Panc1 (cell line): ENCODE results near the gene STAP2. TPM values are rescaled to one million over a fixed set of nuclear protein-coding genes. Genes with fewer than 3 reads are reported as not detected.

Experiments used
- ATAC-seq: fragments of 200-7000 bp; cut with Tn5 transposase; 2 replicates; pipeline ENCODE4 v1.9.1; 2020; ENCODE audit warnings: mild to moderate bottlenecking, moderate library complexity
- BruUV-seq: library from RNA; stranded (reverse); fragments of 400-500 nt; replicated peaks from 2 replicates; lab custom pipeline; 2021; lab: Mats Ljungman, UMichigan
- CTCF ChIA-PET: fragments of 300-600 bp; sonication (Branson Sonifier 250); formaldehyde crosslinking; loops from one replicate; lab custom pipeline; 2022; ENCODE audit warnings: antibody characterized with exemption; lab: Charles Lee
- POLR2A ChIA-PET: fragments of 300-600 bp; sonication (Branson Sonifier 250); formaldehyde crosslinking; loops from one replicate; lab custom pipeline; 2022; ENCODE audit warnings: antibody characterized with exemption; lab: Charles Lee
- DNase-seq: peaks from one replicate; pipeline ENCODE4 v3.0.0-alpha.2; 2010; ENCODE audit warnings: low read depth, low spot score
- H3K27ac ChIP-seq: 2 replicates; pipeline ENCODE4 v1.5.1; 2011; ENCODE audit warnings: mild to moderate bottlenecking, low read length, inconsistent platforms
- H3K27me3 ChIP-seq: fragments of 200-500 bp; sonication (Bioruptor generic); 2 replicates; pipeline ENCODE4 v1.6.0; 2014; ENCODE audit warnings: low read length, inconsistent platforms; ENCODE audit not compliant: control insufficient read depth, insufficient read depth
- H3K36me3 ChIP-seq: fragments of 200-500 bp; sonication (Bioruptor generic); 2 replicates; pipeline ENCODE4 v1.5.1; 2014; ENCODE audit warnings: inconsistent platforms, mild to moderate bottlenecking, low read length, moderate library complexity; ENCODE audit not compliant: control insufficient read depth, insufficient read depth
- H3K4me1 ChIP-seq: 2 replicates; pipeline ENCODE4 v1.5.1; 2011; ENCODE audit warnings: inconsistent platforms, mild to moderate bottlenecking, low read length, moderate library complexity; ENCODE audit not compliant: control insufficient read depth, insufficient read depth
- H3K4me3 ChIP-seq, 2 experiments: 2 replicates each; pipeline ENCODE4 v1.5.1; 2011 to 2012; ENCODE audit warnings: low read depth in 2 of 2, low read length in 2 of 2, mild to moderate bottlenecking in 2 of 2, inconsistent platforms in 1 of 2, moderate library complexity in 1 of 2
- H3K9me3 ChIP-seq: fragments of 200-500 bp; sonication (Bioruptor generic); 2 replicates; pipeline ENCODE4 v1.5.1; 2014; ENCODE audit warnings: low read depth, mild to moderate bottlenecking, inconsistent platforms, low read length, moderate library complexity; ENCODE audit not compliant: control insufficient read depth, insufficient read depth
- POLR2AphosphoS5 ChIP-seq: IDR thresholded peaks from 2 replicates; pipeline ENCODE4 v1.6.1; 2012; ENCODE audit warnings: mild to moderate bottlenecking, low read depth, low read length, moderate library complexity
- SIN3A ChIP-seq: IDR thresholded peaks from 2 replicates; pipeline ENCODE4 v1.6.1; 2012; ENCODE audit warnings: low read depth, mild to moderate bottlenecking, low read length, moderate library complexity, borderline replicate concordance; ENCODE audit not compliant: insufficient read depth
- TCF7L2 ChIP-seq: IDR thresholded peaks from 2 replicates; pipeline ENCODE4 v1.6.1; 2011; ENCODE audit warnings: mild to moderate bottlenecking, low read depth, low read length, inconsistent platforms
- in situ Hi-C: cut with HindIII; loops from 2 replicates; pipeline ENCODE4 v1.10.0; 2016; ENCODE audit warnings: low sequenced_read_pairs, low pct_unique_long_range_greater_than_20kb
- intact Hi-C: fragments of 100-400 bp; cut with micrococcal nuclease; formaldehyde crosslinking; loops from one replicate; pipeline ENCODE4 v1.10.0; 2022; ENCODE audit not compliant: unreplicated experiment
- total RNA-seq: library from RNA; stranded (reverse); gene quantifications from one replicate; pipeline ENCODE4 v1.2.1, GENCODE V29; 2021; ENCODE audit not compliant: unreplicated experiment
- TF ChIP-seq, protein P1 (sequence below), 2 experiments: IDR thresholded peaks; 2 replicates each; pipeline ENCODE4 v1.6.1; 2011 to 2012; ENCODE audit warnings: low read depth in 2 of 2, control low read depth in 1 of 2, low read length in 1 of 2, mild to moderate bottlenecking in 1 of 2, moderate library complexity in 1 of 2; ENCODE audit not compliant: insufficient read depth in 1 of 2
- TF ChIP-seq, protein P2 (sequence below): fragments of 450-650 bp; IDR thresholded peaks from 2 replicates; pipeline ENCODE4 v1.5.1; 2017; ENCODE audit warnings: mild to moderate bottlenecking

The STAP2 gene
- total RNA-seq, 1 experiment from 2014 or later = 10.0 TPM

DNA sequence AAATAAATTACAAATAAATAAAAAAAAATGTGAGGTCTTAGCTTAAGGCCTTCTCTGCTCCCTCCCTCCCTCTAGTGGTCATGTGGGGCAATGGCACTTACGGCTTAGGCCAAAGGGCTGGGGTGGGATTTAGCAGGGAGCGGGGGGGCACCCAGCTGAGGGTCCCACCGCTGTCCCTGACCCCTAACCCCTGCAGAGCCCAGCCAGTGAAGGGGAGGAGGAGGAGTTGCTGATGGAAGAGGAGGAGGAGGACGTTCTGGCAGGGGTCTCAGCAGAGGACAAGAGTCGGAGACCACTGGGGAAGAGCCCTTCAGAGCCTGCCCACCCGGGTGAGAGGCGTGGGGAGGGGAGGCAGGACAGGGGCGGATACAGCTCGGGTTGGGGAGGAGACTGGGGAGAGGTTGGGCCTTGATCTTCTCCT lies 14.1 kb upstream of the STAP2 start:
- no peak overlapping the region for H3K27ac ChIP-seq
- no TSS peak for BruUV-seq
- DNase-seq (no peak), ATAC-seq (peak; percentile 66; the same call in 1 of the 2 replicates)
- H3K4me3 ChIP-seq = no peak overlapping the region
- TF ChIP-seq, protein P1, sequence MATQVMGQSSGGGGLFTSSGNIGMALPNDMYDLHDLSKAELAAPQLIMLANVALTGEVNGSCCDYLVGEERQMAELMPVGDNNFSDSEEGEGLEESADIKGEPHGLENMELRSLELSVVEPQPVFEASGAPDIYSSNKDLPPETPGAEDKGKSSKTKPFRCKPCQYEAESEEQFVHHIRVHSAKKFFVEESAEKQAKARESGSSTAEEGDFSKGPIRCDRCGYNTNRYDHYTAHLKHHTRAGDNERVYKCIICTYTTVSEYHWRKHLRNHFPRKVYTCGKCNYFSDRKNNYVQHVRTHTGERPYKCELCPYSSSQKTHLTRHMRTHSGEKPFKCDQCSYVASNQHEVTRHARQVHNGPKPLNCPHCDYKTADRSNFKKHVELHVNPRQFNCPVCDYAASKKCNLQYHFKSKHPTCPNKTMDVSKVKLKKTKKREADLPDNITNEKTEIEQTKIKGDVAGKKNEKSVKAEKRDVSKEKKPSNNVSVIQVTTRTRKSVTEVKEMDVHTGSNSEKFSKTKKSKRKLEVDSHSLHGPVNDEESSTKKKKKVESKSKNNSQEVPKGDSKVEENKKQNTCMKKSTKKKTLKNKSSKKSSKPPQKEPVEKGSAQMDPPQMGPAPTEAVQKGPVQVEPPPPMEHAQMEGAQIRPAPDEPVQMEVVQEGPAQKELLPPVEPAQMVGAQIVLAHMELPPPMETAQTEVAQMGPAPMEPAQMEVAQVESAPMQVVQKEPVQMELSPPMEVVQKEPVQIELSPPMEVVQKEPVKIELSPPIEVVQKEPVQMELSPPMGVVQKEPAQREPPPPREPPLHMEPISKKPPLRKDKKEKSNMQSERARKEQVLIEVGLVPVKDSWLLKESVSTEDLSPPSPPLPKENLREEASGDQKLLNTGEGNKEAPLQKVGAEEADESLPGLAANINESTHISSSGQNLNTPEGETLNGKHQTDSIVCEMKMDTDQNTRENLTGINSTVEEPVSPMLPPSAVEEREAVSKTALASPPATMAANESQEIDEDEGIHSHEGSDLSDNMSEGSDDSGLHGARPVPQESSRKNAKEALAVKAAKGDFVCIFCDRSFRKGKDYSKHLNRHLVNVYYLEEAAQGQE (IDR thresholded peaks at IDR 0.05; ENCODE audit: insufficient read depth in 1 of 2, low read depth in 2 of 2, low read length in 1 of 2) = no peak
- TF ChIP-seq, protein P2, sequence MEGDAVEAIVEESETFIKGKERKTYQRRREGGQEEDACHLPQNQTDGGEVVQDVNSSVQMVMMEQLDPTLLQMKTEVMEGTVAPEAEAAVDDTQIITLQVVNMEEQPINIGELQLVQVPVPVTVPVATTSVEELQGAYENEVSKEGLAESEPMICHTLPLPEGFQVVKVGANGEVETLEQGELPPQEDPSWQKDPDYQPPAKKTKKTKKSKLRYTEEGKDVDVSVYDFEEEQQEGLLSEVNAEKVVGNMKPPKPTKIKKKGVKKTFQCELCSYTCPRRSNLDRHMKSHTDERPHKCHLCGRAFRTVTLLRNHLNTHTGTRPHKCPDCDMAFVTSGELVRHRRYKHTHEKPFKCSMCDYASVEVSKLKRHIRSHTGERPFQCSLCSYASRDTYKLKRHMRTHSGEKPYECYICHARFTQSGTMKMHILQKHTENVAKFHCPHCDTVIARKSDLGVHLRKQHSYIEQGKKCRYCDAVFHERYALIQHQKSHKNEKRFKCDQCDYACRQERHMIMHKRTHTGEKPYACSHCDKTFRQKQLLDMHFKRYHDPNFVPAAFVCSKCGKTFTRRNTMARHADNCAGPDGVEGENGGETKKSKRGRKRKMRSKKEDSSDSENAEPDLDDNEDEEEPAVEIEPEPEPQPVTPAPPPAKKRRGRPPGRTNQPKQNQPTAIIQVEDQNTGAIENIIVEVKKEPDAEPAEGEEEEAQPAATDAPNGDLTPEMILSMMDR = peak; percentile 86
- ChIA-PET CTCF (interaction anchor here (0.5 to 1.8 kb wide), 11 partner anchors 10 to 1302 kb away, joined by 3 to 15 read pairs (median 4); partner anchors contain the start of gene PLIN4), POLR2A (no interaction called here)
- no peaks in the 10 kb centered on the region for H3K4me1 ChIP-seq
- in situ Hi-C loops (no loop called here), intact Hi-C loops (no loop called here)
- no peaks in the 10 kb centered on the region for H3K9me3 ChIP-seq
- H3K27me3 ChIP-seq = no peaks in the 10 kb centered on the region
- H3K36me3 ChIP-seq = no peaks in the 10 kb centered on the region

DNA sequence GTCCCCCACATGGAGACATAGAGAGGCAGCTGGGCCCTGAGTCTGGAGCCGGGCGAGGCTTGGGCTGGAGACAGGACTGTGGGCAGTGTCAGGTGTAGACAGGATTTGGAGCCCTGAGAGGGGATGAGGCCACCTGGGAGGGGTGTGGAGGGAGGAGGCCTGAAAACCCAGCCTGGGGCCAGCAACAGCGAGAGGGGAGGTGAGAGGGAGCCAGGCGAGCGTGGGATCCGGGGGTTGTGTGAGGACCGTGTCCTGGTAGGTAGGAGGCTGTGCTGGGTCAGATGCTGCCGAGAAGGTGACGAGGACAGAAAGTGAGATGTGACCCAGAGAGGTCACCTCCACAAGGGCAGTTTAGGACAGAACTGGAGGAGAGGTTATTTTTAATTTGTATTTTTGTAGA lies 12.1 kb upstream of the STAP2 start:
- CTCF ChIA-PET = no interaction called here
- in situ Hi-C loops = no loop called here
- Histone ChIP-seq H3K27me3 (no peaks in the 10 kb centered on the region), H3K9me3 (no peaks in the 10 kb centered on the region), H3K27ac (no peak overlapping the region), H3K4me1 (no peaks in the 10 kb centered on the region), H3K4me3 (no peak overlapping the region), H3K36me3 (no peaks in the 10 kb centered on the region)
- POLR2A ChIA-PET = no interaction called here
- TF ChIP-seq TCF7L2 = no peak
- TF ChIP-seq, protein P1 (IDR thresholded peaks at IDR 0.05; ENCODE audit: insufficient read depth in 1 of 2, low read depth in 2 of 2, low read length in 1 of 2) = no peak
- TF ChIP-seq, protein P2 = no peak
- TF ChIP-seq SIN3A = no peak
- TF ChIP-seq POLR2AphosphoS5 = no peak
- no peak for ATAC-seq
- no peak for DNase-seq
- intact Hi-C loops = loop anchor here (2.0 kb wide), 1 partner anchor 84 kb away; no protein-coding TSS in a partner anchor
- no TSS peak for BruUV-seq
